Glomerular visceral epithelial cell (primary cell): ENCODE results near the gene FOXC2.

Experiments
- DNase-seq: peaks from one replicate; pipeline ENCODE4 v3.0.0-alpha.2; 2016; ENCODE audit errors: extremely low spot score

Gene FOXC2

DNA sequence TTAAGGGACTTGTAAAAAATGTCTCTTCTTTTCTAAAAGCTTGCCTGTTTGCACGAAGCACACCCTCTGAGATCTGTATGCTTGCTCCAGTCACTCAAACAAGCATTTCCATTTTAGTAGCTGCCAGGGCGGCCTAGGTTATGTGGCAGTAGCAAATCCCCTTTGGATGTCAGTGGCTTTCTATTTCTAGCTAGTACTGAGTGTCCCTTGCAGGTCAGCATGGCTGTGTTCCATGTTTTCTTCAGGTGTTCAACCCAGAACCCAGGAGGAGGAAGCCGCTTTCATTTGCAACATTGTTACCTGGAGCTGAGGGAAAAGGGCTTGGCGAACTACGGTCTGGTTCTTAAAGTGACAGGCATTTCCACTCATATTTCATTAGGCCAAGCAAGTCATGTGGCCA is 48.1 kb downstream of the FOXC2 start:
- no peak for DNase-seq

DNA sequence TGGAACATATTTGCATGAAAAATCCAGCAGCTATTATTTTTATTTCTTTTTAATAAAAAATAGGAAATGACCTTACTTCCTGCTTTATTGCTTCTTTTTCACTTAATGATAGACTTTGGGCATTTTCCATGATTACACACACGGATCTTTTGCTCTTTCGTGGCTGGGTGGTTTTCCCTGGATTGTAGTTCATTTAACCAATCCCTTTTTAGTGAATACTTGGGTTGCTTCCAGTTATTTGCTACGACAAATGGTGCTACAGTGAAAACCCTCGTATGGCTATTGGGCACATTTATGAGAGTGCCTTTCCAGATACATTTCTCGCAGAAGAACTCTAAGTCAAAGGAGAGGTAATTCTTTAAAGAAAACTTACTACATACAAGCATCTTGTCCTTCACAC is 50.3 kb downstream of the FOXC2 start:
- no peak for DNase-seq

DNA sequence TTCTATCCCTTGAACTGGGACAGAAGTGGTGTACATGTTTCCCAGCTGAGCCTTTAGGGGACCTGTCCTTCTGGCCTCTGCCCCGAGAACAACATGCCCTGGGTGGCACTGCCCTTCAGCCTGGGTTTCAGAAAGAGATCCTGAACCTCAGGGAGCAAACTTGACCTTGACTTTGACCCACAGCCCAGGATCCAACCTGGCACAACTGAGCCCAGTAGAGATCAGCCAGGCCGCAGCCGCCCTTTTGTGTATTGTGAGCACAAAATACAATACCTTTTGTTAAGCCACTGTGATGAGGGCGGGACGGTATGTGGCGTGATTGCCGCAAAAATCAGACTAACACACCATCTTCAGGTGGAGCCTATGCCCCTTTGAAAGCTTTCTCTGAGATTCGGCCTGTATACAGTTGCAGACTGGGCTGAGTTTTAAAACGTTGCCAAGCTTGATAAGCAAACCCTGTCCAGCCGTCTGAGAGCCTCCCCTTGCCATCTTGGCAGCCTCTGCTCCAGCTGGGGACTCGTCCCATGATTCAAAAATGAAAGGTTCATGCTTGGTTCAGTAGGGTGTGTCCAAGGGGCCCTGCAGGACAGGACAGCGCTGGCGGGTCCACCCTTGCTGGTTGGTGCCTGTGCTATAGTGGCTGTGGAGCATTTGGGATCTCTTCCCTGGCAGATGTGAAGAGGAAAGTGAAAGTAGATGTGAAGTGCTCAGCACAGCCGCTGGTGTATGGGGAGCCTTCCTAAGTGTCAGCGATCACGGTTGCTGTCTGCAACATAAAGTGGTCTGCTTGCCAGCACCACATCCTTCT is 52.0 kb downstream of the FOXC2 start:
- no peak for DNase-seq
